ENCODE data around the gene LCE3B. TPM values are rescaled to one million over a fixed set of nuclear protein-coding genes. Genes with fewer than 3 reads are reported as not detected.
"Not testable (repeated sequence)": the region's sequence is repeated elsewhere in the genome, so short reads cannot be mapped to it uniquely, and the experiment has no call there.

LCE3B gene
- not detected for total RNA-seq
- polyA plus RNA-seq (ENCODE audit: insufficient read length in 6 of 6), result not detected
- long read RNA-seq, donor 1, result 0 reads
- long read RNA-seq, donor 2, result 0 reads
- long read RNA-seq, donor 3, result 0 reads
- long read RNA-seq, donor 4, result 0 reads
- long read RNA-seq, donor 5, result 0 reads
- long read RNA-seq, donor 6, result 0 reads
- long read RNA-seq, donor 7, result 0 reads
- long read RNA-seq, donor 8, result 0 reads
- long read RNA-seq, donor 9, result 0 reads
- long read RNA-seq, donor 10, result 0 reads
- long read RNA-seq, donor 11, partial matches to known transcripts, result 0 of 1 reads
- long read RNA-seq, donor 11, other reads (novel, unspliced or antisense), result 0 of 1 reads
- long read RNA-seq, donor 12, result 0 reads

- no peak for TF ChIP-seq CTCF (IDR thresholded peaks at IDR 0.05)
- ATAC-seq, result no peak
- intact Hi-C loops (cut with DNase I), result no loop called here
Measured at GRCh38 chr1:152613511-152613910, at the start of gene LCE3B. Gene LCE3B, plus strand, starts transcription at chr1:152613811. Its CDS starts 0 bp downstream, at chr1:152613811.

GRCh38 chr1:152565115-152565514 is 48.5 kb upstream of the LCE3B start:
- intact Hi-C loops (cut with DNase I), result no loop called here
- ATAC-seq (no peak), DNase-seq (no peak)
- no peaks in the 10 kb centered on the region for H3K4me1 ChIP-seq
- no peak for TF ChIP-seq CTCF (IDR thresholded peaks at IDR 0.05)
- H3K27me3 ChIP-seq, result no peaks in the 10 kb centered on the region
- H3K36me3 ChIP-seq, result no peaks in the 10 kb centered on the region
- H3K4me3 ChIP-seq, result no peak overlapping the region
- H3K9me3 ChIP-seq, result peaks cover 0 to 10% of the 10 kb centered on the region in 2 donors
- no peak overlapping the region for H3K27ac ChIP-seq

More at GRCh38 chr1:152613511-152613910, at the start of gene LCE3B:
- no peaks in the 10 kb centered on the region for H3K4me1 ChIP-seq
- no peak within 1 kb of the TSS for H3K27ac ChIP-seq
- no peaks in the 10 kb centered on the region for H3K27me3 ChIP-seq
- H3K9me3 ChIP-seq, result peaks cover 0 to 11% of the 10 kb centered on the region in 2 donors
- H3K4me3 ChIP-seq, result no peak within 1 kb of the TSS
- no peak for DNase-seq
- H3K36me3 ChIP-seq, result no peaks in the 10 kb centered on the region

- Histone ChIP-seq H3K27ac (no peak overlapping the region), H3K4me1 (no peaks in the 10 kb centered on the region), H3K27me3 (no peaks in the 10 kb centered on the region), H3K9me3 (peaks cover 0 to 12% of the 10 kb centered on the region in 2 donors), H3K4me3 (no peak overlapping the region), H3K36me3 (no peaks in the 10 kb centered on the region)
- ATAC-seq (no peak), DNase-seq (no peak)
- no peak for TF ChIP-seq CTCF (IDR thresholded peaks at IDR 0.05)
- intact Hi-C loops (cut with DNase I), result no loop called here
Measured at GRCh38 chr1:152565535-152566215, 47.9 kb upstream of the LCE3B start.

GRCh38 chr1:152566681-152567080 is 46.9 kb upstream of the LCE3B start, which contains the start of gene LCE3E:
Gene LCE3E, minus strand, starts transcription at chr1:152566780. Its CDS starts 572 bp downstream, at chr1:152566208.
- no peaks in the 10 kb centered on the region for H3K36me3 ChIP-seq
- peaks cover 0 to 12% of the 10 kb centered on the region in 2 donors for H3K9me3 ChIP-seq
- intact Hi-C loops (cut with DNase I), result no loop called here
- ATAC-seq, result no peak
- no peak within 1 kb of the TSS for H3K27ac ChIP-seq
- H3K27me3 ChIP-seq, result no peaks in the 10 kb centered on the region
- H3K4me1 ChIP-seq, result no peaks in the 10 kb centered on the region
- DNase-seq, result no peak
- no peak for TF ChIP-seq CTCF (IDR thresholded peaks at IDR 0.05)
- no peak within 1 kb of the TSS for H3K4me3 ChIP-seq

- Histone ChIP-seq H3K36me3 (no peaks in the 10 kb centered on the region), H3K27me3 (no peaks in the 10 kb centered on the region), H3K9me3 (no peaks in the 10 kb centered on the region), H3K4me3 (no peak overlapping the region), H3K4me1 (no peaks in the 10 kb centered on the region), H3K27ac (no peak overlapping the region)
- TF ChIP-seq CTCF (IDR thresholded peaks at IDR 0.05), result no peak
- intact Hi-C loops (cut with DNase I), result no loop called here
- ATAC-seq (no peak), DNase-seq (no peak)
Measured at GRCh38 chr1:152577168-152577567, 36.4 kb upstream of the LCE3B start.

- H3K9me3 ChIP-seq; ATAC-seq; intact Hi-C loops (cut with DNase I); DNase-seq; H3K27ac ChIP-seq; H3K36me3 ChIP-seq; H3K4me3 ChIP-seq; H3K27me3 ChIP-seq; H3K4me1 ChIP-seq: not testable (repeated sequence)
Measured at GRCh38 chr1:152579526-152579925, 34.1 kb upstream of the LCE3B start.
